Activated T-cell treated with anti-CD3 and anti-CD28 coated beads, Interleukin-2, amount 50 U/mL, for 1 hour (primary cell): Measurements from ENCODE around the gene CTBP2.

Source experiments
- DNase-seq: peaks from one replicate; pipeline ENCODE4 v3.0.0-alpha.2; 2020

The CTBP2 gene

GRCh38 chr10:125141860-125142484 lies 18.4 kb downstream of the CTBP2 start:
- no peak for DNase-seq

- no peak for DNase-seq
Measured at GRCh38 chr10:125141150-125141859, 19.1 kb downstream of the CTBP2 start.

- no peak for DNase-seq
Measured at GRCh38 chr10:125140151-125140550, 20.2 kb downstream of the CTBP2 start.

- no peak for DNase-seq
Measured at GRCh38 chr10:125137601-125138438, 22.5 kb downstream of the CTBP2 start.

GRCh38 chr10:125136087-125136486 lies 24.3 kb downstream of the CTBP2 start:
- DNase-seq = no peak

GRCh38 chr10:125135771-125136035 lies 24.7 kb downstream of the CTBP2 start:
- no peak for DNase-seq

GRCh38 chr10:125134916-125135770 lies 25.2 kb downstream of the CTBP2 start:
- DNase-seq = no peak

DNA sequence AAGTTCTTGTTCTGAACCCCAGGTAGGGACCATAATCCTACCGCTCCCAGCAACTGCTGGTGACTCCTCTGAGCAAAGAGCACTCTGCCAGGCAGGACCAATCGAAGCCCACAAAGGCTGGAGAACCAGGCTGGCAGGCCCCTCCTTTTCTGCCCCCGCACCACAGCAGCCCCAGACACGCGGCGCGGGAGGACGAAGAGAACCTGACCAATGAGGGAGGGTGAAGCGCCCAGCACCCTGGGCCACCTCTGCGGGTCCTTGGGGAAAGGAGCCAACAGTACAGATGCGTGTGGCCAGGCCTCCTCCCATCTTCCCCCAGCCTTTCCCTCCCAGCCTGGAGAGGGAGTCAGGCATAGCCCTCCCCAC lies 25.9 kb downstream of the CTBP2 start:
- DNase-seq = no peak

DNA sequence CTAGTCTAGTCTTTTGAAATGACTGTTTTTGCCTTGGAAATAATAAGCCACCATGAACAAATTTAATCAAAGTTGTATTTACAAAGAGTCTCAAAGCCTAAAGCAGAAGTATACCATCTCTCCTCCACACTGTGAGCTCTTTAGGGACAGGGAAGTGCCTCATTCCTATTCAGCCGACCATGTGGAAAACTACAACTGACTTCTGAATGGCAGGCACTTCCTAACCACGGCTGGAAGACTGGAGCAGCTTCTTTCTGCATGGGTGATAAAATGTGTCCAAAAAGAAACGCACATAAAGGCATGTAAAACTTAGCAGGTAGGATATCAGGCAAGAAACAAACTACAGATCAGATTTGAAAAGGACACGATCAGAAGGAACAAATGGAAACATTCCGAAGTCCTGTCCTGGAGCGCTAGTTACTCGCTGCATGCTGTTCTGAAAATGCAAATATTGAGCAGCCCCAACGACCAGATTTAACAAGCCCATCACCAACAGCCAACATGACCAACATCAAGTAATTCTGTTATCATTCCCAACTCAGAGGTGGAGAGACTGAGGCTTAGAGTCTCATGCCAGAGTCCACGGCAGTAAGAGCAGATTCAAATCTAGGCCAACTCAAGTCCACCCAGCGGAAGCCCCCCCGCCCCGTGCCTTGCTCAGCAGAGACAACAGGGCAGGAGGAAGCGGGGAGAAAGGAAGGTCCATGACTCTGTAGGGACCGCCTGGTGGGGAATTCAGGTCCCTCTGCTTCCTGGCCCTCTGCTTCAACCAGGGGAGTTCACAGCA lies 26.5 kb downstream of the CTBP2 start:
- DNase-seq = no peak

GRCh38 chr10:125132344-125132743 lies 28.0 kb downstream of the CTBP2 start:
- DNase-seq = no peak

DNA sequence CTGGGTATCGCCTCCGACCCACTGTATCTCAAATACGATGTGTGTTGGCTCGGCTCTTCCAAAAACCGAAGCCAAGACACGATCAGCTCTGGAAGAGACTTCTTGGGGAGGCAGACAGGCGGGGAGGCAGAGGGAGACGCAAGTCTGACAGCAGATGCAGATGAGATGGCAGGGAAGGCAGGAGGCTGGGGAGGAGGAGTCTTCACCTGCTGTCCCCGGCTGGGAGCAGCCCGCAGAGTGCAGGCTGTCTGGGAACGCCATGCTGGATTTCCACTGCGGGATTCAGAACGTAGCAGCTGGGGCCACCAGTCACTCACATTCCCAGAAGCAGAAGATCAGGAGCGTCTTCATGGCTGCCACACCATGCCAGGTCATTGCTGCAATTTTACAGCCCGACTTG lies 29.4 kb downstream of the CTBP2 start:
- DNase-seq = no peak

DNA sequence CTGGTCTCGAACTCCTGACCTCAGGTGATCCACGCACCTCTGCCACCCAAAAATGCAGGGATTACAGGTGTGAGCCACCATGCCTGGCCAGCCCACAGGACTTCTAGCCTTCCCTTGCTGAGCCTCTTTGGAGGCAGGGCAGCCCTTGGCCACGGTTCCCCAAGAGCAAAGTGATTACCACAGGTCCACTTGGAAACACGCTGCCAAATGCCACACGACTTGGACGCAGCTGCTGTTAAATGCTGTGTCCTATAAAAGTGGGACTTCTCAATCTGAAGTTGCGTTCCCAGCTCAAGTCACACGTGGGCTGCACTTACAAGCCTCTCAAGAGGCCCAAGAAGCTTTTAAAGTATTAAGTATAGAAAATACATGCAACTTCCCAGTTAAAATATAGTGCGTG lies 30.1 kb downstream of the CTBP2 start:
- DNase-seq = no peak

DNA sequence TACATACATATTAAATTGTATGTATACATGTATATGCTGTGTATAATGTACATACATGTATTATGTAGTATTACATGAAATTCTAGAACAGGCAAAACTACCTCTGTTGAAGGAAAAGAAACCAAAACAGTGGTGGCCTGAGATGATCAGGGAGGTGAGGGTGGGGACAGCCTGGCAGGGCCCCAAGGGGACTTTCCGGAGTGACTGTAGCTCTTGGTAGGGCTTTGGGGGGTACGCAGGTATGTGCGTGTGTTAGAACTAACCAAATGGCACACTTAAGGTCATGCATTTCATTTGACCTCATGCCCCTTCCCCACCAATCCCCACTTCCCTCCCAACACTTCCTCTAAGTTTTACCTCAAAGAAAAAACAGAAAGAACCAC lies 31.3 kb downstream of the CTBP2 start:
- DNase-seq = no peak

DNA sequence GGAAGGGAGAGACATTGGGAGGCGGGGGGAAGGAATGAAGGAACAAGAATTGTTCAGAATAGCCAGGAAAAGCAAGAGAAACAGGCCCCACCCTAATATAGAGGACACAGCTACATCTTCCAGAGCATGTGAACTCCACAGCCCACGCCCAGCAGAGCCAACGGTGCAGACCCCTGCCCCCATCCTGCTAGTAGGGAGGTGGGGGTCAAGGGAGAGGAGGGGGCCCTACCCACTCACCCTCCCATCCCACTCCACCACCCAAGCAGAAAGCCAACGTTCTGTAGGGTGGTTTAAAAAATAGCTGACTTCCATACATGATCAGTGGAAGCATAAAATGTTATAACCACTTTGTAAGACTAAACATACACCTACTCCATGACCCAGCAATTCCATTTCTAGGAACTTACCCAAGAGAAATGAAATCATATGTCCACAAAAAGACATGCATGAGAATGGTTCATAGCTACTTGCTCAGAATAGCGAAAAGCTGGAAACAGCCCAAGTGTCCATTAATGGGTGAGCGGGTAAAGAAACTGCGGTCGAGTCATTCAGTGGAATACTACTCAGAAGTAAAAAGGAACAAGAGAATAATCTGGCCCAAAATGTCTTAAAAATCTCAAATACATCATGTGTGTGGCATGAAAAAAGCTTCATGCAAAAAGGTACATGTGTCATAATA lies 31.8 kb downstream of the CTBP2 start:
- DNase-seq = no peak

- DNase-seq = no peak
Measured at GRCh38 chr10:125127986-125128385, 32.4 kb downstream of the CTBP2 start.

- no peak for DNase-seq
Measured at GRCh38 chr10:125127110-125127509, 33.3 kb downstream of the CTBP2 start.

GRCh38 chr10:125125951-125126735 lies 34.2 kb downstream of the CTBP2 start:
- no peak for DNase-seq

DNA sequence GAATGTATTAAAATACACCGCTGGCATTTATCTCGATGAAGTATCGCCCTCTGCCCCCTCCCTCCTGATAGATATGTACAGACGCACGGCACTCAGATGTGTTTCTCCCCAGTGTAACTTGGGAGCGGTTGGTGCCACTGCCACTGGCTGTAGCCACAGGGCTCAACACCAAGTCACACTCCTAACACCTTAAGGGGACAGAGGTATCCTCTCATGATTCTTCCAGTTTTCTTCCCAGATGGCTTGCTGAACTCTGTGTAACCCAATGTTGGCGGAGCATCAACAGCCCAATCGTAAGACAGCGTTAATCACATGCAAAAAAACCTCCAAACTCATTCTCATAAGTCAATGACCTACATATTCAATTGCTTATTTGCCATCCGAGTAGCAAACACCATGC lies 35.5 kb downstream of the CTBP2 start:
- DNase-seq = no peak

DNA sequence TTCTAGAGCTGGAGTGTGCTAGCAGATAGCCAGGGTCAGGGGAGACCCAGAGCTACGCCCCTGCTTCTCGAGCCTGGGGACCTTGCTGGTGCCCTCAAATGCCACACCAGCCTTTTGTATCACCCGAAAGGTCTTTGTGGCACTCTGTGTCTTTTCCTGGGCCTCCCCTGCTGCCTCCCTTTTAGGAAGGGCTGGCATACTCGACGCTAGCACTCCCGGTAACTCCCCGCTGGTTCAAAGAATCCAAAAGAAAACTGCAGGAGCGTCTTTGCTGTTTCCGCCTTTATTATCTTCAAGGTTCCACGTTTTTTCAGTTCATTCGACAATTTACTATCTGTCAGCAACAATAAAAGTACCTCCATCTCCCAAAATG lies 36.3 kb downstream of the CTBP2 start:
- no peak for DNase-seq

DNA sequence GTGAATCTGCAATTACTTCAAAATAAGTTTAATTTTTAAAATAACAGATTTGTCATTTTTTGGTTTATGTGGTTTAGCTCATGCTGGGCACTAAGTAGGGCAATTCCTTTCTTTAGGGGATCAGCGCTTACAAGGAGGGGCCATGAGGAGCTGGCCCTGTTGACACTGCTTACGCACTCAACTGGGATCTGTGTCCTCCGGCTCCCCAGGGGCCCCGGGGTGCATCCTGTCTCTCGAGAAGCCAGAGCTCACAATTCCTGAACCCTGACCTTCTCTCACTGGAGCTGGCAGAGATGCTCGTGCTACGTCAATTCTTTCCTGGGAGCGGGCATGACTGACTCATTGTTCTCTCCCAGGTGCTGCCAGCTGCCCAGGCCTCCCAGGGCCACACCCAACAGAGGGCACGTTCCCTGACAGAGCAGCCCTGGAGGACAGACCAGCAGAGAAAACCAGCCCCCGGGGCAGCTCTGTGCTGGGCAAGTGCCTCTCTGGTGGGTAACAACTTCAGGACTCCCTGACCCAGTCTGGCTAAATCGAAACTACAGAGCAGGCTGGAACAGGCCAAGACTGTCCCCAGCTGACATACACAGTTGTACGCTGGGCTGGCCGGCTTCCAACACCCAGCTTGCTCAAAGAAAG lies 36.8 kb downstream of the CTBP2 start:
- DNase-seq = no peak

- no peak for DNase-seq
Measured at GRCh38 chr10:125122566-125122965, 37.8 kb downstream of the CTBP2 start.
